Anterior cingulate cortex (tissue), 58 donors: Measurements from ENCODE around the gene TLNRD1.

ENCODE experiments used
- DNase-seq, 58 donors: peaks; one replicate each; lab custom pipeline; 2025; lab: John Stamatoyannopoulos, UW

Gene TLNRD1

GRCh38 chr15:81024265-81024872 lies 23.6 kb downstream of the TLNRD1 start:
- DNase-seq, result peak in 1 of 58 donors; percentile 4

GRCh38 chr15:81024936-81025335 lies 24.2 kb downstream of the TLNRD1 start:
- no peak for DNase-seq

- no peak for DNase-seq
Observed at GRCh38 chr15:81025721-81026370, 25.1 kb downstream of the TLNRD1 start.

- DNase-seq, result no peak
Observed at GRCh38 chr15:81026836-81027599, 26.3 kb downstream of the TLNRD1 start.

- DNase-seq, result no peak
Observed at GRCh38 chr15:81029414-81030300, 28.9 kb downstream of the TLNRD1 start.

GRCh38 chr15:81030301-81030750 lies 29.6 kb downstream of the TLNRD1 start:
- no peak for DNase-seq

GRCh38 chr15:81031203-81031602 lies 30.5 kb downstream of the TLNRD1 start:
- DNase-seq, result no peak

- no peak for DNase-seq
Observed at GRCh38 chr15:81032355-81032754, 31.6 kb downstream of the TLNRD1 start.

- no peak for DNase-seq
Observed at GRCh38 chr15:81032818-81033217, 32.1 kb downstream of the TLNRD1 start.

GRCh38 chr15:81033508-81033907 lies 32.8 kb downstream of the TLNRD1 start:
- peak in 2 of 58 donors; percentile 6 to 10 for DNase-seq

- DNase-seq, result no peak
Observed at GRCh38 chr15:81037952-81038743, 37.4 kb downstream of the TLNRD1 start.

GRCh38 chr15:81038975-81039607 lies 38.4 kb downstream of the TLNRD1 start:
- DNase-seq, result no peak

GRCh38 chr15:81040757-81041156 lies 40.0 kb downstream of the TLNRD1 start:
- no peak for DNase-seq

- no peak for DNase-seq
Observed at GRCh38 chr15:81043281-81043934, 42.7 kb downstream of the TLNRD1 start.

GRCh38 chr15:81043935-81044575 lies 43.3 kb downstream of the TLNRD1 start:
- no peak for DNase-seq

- DNase-seq, result no peak
Observed at GRCh38 chr15:81046290-81046689, 45.6 kb downstream of the TLNRD1 start.

GRCh38 chr15:81047928-81048327 lies 47.2 kb downstream of the TLNRD1 start:
- no peak for DNase-seq

- DNase-seq, result peak in 41 of 58 donors; percentile 4 to 78 (median 46)
Observed at GRCh38 chr15:81049835-81050234, 49.1 kb downstream of the TLNRD1 start.
